Loucy (cell line): ENCODE results near the gene RALGPS1.

ENCODE experiments used
- H2AFZ ChIP-seq: fragments of 200-600 bp; sonication (generic); 2 replicates; pipeline ENCODE4 v1.6.0; 2016; ENCODE audit warnings: antibody characterized with exemption, mild to moderate bottlenecking, low read length, moderate library complexity
- H3F3A ChIP-seq: fragments of 200-600 bp; 2 replicates; pipeline ENCODE4 v1.6.0; 2016; ENCODE audit warnings: antibody characterized with exemption, low read depth, mild to moderate bottlenecking
- H3K27me3 ChIP-seq: fragments of 200-600 bp; sonication (generic); 2 replicates; pipeline ENCODE4 v1.6.1; 2014; ENCODE audit warnings: low read length, mild to moderate bottlenecking; ENCODE audit not compliant: insufficient read depth, poor library complexity, severe bottlenecking
- H3K36me3 ChIP-seq: fragments of 200-600 bp; sonication (generic); 2 replicates; pipeline ENCODE4 v1.6.1; 2016; ENCODE audit warnings: low read length; ENCODE audit not compliant: insufficient read depth
- H3K4me1 ChIP-seq: fragments of 200-600 bp; sonication (generic); 2 replicates; pipeline ENCODE4 v1.5.1; 2014; ENCODE audit warnings: low read length, mild to moderate bottlenecking; ENCODE audit not compliant: insufficient read depth, poor library complexity, severe bottlenecking
- H3K4me2 ChIP-seq: fragments of 200-600 bp; sonication (generic); 2 replicates; pipeline ENCODE4 v1.6.0; 2014; ENCODE audit warnings: antibody characterized with exemption, low read length, low read depth, mild to moderate bottlenecking; ENCODE audit not compliant: poor library complexity, severe bottlenecking
- H3K4me3 ChIP-seq: fragments of 200-600 bp; sonication (generic); 2 replicates; pipeline ENCODE4 v1.5.1; 2014; ENCODE audit warnings: low read length, mild to moderate bottlenecking, mixed read lengths; ENCODE audit not compliant: poor library complexity, severe bottlenecking
- H3K79me2 ChIP-seq: fragments of 200-600 bp; sonication (generic); 2 replicates; pipeline ENCODE4 v1.6.1; 2014; ENCODE audit warnings: low read length; ENCODE audit not compliant: insufficient read depth
- H3K9ac ChIP-seq: fragments of 200-600 bp; sonication (generic); 2 replicates; pipeline ENCODE4 v1.6.0; 2014; ENCODE audit warnings: mild to moderate bottlenecking, low read depth, low read length, moderate library complexity; ENCODE audit not compliant: poor library complexity, severe bottlenecking
- H3K9me2 ChIP-seq: fragments of 200-600 bp; sonication (generic); replicated peaks from 2 replicates; pipeline ENCODE4 v1.6.1; 2016; ENCODE audit warnings: low read depth, low read length, mixed read lengths
- H3K9me3 ChIP-seq: fragments of 200-600 bp; sonication (generic); 2 replicates; pipeline ENCODE4 v1.6.1; 2014; ENCODE audit warnings: mild to moderate bottlenecking, antibody characterized with exemption, low read length, low read depth; ENCODE audit not compliant: insufficient read depth
- H4K20me1 ChIP-seq: fragments of 200-600 bp; sonication (generic); 2 replicates; pipeline ENCODE4 v1.6.0; 2014; ENCODE audit warnings: antibody characterized with exemption, low read length, mild to moderate bottlenecking; ENCODE audit not compliant: insufficient read depth, poor library complexity, severe bottlenecking
- EZH2phosphoT487 ChIP-seq: fragments of 200-600 bp; IDR thresholded peaks from 2 replicates; pipeline ENCODE4 v1.6.1; 2018; ENCODE audit warnings: antibody characterized with exemption, mild to moderate bottlenecking, moderate library complexity, borderline replicate concordance
- TF ChIP-seq, protein P1 (sequence below): fragments of 200-600 bp; sonication (generic); conservative IDR thresholded peaks from 2 replicates; pipeline ENCODE4 v1.5.1; 2014; ENCODE audit warnings: mild to moderate bottlenecking, antibody characterized with exemption, low read length

The RALGPS1 gene

DNA sequence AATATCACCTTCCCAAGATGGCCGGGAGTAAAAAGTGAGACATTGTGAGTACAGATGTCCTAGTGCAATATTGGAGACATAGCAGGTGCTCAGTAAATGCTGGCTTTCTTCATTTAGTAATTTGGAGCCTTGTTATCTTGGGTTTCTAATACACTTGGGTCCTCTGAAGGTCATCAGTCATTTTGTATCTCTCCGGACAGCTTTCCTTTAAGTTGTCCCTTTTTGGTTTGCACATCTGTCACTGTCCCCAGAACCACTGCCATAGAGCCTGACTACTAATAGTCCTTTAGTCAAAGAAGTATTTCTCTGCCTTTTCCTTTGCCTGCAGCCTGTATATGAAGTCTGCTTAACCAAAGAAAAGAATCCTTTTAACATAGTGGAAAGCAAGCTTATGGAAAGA is 215.7 kb downstream of the RALGPS1 start:
- no peaks in the 10 kb centered on the region for H3K9me3 ChIP-seq
- no peaks in the 10 kb centered on the region for H3K9me2 ChIP-seq
- H2AFZ ChIP-seq: no peak overlapping the region
- no peaks in the 10 kb centered on the region for H3K27me3 ChIP-seq
- H3K9ac ChIP-seq: no peak overlapping the region
- no peaks in the 10 kb centered on the region for H3K79me2 ChIP-seq
- no peak overlapping the region for H3K4me2 ChIP-seq
- H3K4me3 ChIP-seq: no peak overlapping the region
- H3K36me3 ChIP-seq: no peaks in the 10 kb centered on the region
- no peaks in the 10 kb centered on the region for H3F3A ChIP-seq
- no peaks in the 10 kb centered on the region for H4K20me1 ChIP-seq
- TF ChIP-seq EZH2phosphoT487: no peak
- TF ChIP-seq, protein P1, sequence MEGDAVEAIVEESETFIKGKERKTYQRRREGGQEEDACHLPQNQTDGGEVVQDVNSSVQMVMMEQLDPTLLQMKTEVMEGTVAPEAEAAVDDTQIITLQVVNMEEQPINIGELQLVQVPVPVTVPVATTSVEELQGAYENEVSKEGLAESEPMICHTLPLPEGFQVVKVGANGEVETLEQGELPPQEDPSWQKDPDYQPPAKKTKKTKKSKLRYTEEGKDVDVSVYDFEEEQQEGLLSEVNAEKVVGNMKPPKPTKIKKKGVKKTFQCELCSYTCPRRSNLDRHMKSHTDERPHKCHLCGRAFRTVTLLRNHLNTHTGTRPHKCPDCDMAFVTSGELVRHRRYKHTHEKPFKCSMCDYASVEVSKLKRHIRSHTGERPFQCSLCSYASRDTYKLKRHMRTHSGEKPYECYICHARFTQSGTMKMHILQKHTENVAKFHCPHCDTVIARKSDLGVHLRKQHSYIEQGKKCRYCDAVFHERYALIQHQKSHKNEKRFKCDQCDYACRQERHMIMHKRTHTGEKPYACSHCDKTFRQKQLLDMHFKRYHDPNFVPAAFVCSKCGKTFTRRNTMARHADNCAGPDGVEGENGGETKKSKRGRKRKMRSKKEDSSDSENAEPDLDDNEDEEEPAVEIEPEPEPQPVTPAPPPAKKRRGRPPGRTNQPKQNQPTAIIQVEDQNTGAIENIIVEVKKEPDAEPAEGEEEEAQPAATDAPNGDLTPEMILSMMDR: no peak
- H3K4me1 ChIP-seq: no peaks in the 10 kb centered on the region

DNA sequence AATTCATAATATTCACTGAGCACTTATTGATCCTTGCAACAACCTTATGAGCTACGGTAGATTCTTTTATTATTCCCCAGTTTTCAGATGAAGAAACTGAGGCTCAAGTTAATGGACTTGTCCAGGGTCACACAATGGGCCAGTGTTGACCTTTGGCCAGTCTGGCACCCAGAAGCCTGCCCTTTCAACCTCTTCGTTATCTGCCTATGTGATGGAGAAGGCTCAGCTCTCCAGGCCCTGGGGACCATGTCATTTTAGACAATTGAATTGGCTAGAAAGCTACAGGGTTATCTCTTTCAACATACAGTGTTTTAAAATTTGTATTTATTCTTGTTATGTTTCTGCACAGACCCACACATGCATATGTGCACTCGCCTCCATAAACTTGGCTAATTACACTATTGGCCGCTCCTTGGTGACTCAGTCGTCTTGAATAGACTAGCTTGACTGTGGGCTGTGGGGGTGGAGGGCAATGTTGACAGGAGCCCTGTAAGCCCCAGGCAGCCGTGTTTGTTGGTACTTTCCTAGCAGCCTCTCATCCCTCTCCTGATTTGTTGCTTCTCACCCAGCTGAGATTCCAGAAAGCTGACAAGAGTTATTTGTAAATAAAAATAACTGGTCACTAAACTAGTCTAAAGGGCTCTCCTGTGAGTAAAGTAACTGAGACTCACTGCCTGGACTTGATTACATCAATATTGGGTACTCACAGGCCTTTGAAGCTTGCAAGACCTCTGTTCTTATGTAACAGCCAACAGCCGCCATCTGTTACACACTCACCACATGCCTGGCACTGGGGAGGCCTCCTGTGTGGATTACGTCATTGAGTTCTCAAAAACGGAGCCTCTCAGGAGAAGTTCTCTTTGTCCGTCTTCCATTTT is 216.3 kb downstream of the RALGPS1 start:
- H3K9me3 ChIP-seq: no peaks in the 10 kb centered on the region
- TF ChIP-seq, protein P1: no peak
- TF ChIP-seq EZH2phosphoT487: no peak
- H3F3A ChIP-seq: no peaks in the 10 kb centered on the region
- no peak overlapping the region for H3K9ac ChIP-seq
- H3K4me1 ChIP-seq: no peaks in the 10 kb centered on the region
- no peak overlapping the region for H2AFZ ChIP-seq
- H3K27me3 ChIP-seq: no peaks in the 10 kb centered on the region
- H3K9me2 ChIP-seq: no peaks in the 10 kb centered on the region
- H3K79me2 ChIP-seq: no peaks in the 10 kb centered on the region
- no peaks in the 10 kb centered on the region for H3K36me3 ChIP-seq
- no peaks in the 10 kb centered on the region for H4K20me1 ChIP-seq
- no peak overlapping the region for H3K4me2 ChIP-seq
- no peak overlapping the region for H3K4me3 ChIP-seq

DNA sequence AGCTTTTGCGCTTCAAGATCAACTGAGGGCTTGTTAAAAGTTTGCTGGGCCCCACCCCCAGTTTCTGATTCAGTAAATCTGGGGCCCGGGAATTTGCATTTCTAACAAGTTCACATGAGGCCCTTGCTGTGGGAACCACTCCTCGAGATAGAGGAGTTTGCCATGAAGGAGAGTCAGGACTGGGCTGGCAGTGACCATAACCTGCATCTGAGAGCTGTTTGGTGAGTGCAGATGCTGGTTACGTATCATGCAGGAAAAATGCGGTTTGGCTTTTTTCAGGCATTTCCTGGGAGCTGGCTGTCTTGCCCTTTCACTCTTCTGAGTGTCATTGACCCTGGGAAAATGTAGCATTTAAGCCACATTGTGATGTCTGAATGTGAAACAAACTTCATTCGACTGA is 217.3 kb downstream of the RALGPS1 start:
- no peak for TF ChIP-seq EZH2phosphoT487
- TF ChIP-seq, protein P1: no peak
- no peaks in the 10 kb centered on the region for H3K4me1 ChIP-seq
- H3K36me3 ChIP-seq: no peaks in the 10 kb centered on the region
- H3K9me2 ChIP-seq: no peaks in the 10 kb centered on the region
- H2AFZ ChIP-seq: no peak overlapping the region
- H3F3A ChIP-seq: no peaks in the 10 kb centered on the region
- no peaks in the 10 kb centered on the region for H3K27me3 ChIP-seq
- no peaks in the 10 kb centered on the region for H3K9me3 ChIP-seq
- no peaks in the 10 kb centered on the region for H3K79me2 ChIP-seq
- no peak overlapping the region for H3K4me3 ChIP-seq
- H3K9ac ChIP-seq: no peak overlapping the region
- no peak overlapping the region for H3K4me2 ChIP-seq
- H4K20me1 ChIP-seq: no peaks in the 10 kb centered on the region
